Gastrocnemius medialis (tissue), 4 donors: Measurements from ENCODE around the gene SCARB2.

Source experiments
- POLR2A ChIP-seq, 2 donors: fragments of 450-650 bp; IDR thresholded peaks; one replicate each; pipeline ENCODE4 v1.6.1; 2017; ENCODE audit warnings: antibody characterized with exemption in 2 of 2, mild to moderate bottlenecking in 2 of 2, moderate library complexity in 2 of 2
- TF ChIP-seq, protein P1 (sequence below), 5 experiments: fragments of 450-650 bp in 3 of 5; fragments of 200-600 bp in 2 of 5; sonication (generic) in 2 of 5; IDR thresholded peaks in 4 of 5; conservative IDR thresholded peaks in 1 of 5; 1 replicate in 4 of 5; 2 replicates in 1 of 5; pipeline ENCODE4 v1.5.1; 2016 to 2019; ENCODE audit warnings: antibody characterized with exemption in 5 of 5, mild to moderate bottlenecking in 3 of 5, moderate library complexity in 3 of 5

DNA sequence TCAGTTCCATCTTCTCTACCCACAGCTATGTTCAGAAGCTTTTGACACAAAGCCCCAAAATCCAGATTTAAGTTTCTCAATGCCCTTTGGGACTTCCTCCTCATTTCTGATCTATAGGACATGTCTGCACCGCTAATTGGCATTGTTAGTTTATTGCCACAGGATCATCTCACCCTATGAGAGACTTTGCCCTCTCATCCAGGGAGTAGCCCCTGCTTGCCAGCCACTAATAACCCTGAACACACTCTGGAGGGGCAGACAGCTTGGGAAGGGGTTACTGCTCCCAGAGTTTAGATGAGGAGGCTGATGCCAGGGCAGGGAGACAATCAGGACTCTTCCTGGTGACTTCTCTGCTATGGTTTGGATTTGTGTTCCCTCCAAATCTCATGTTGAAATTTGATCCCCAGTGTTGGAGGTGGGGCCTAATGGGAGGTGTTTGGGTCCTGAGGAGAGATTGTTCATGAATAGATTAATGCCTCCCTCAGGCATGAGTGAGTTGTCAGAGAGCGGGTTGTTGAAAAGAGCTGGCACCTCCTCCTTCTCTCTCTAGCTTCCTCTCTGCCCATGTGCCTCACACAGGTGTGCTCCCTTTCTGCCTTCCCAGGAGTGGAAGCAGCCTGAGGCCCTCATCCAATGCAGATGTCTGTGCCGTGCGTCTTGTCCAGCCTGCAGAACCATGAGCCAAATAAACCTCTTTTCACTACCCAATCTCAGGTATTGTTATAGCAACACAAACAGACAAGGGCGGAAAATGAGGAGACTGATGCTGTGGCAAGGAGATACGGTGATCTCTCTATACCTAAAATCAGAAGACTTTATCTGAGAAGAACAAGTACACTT, 3.6 kb upstream of the SCARB2 start:
- TF ChIP-seq, protein P1, sequence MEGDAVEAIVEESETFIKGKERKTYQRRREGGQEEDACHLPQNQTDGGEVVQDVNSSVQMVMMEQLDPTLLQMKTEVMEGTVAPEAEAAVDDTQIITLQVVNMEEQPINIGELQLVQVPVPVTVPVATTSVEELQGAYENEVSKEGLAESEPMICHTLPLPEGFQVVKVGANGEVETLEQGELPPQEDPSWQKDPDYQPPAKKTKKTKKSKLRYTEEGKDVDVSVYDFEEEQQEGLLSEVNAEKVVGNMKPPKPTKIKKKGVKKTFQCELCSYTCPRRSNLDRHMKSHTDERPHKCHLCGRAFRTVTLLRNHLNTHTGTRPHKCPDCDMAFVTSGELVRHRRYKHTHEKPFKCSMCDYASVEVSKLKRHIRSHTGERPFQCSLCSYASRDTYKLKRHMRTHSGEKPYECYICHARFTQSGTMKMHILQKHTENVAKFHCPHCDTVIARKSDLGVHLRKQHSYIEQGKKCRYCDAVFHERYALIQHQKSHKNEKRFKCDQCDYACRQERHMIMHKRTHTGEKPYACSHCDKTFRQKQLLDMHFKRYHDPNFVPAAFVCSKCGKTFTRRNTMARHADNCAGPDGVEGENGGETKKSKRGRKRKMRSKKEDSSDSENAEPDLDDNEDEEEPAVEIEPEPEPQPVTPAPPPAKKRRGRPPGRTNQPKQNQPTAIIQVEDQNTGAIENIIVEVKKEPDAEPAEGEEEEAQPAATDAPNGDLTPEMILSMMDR (IDR thresholded peaks at IDR 0.05 in 4 of 5, conservative IDR thresholded peaks at IDR 0.05 in 1 of 5): no peak
- no peak for TF ChIP-seq POLR2A (IDR thresholded peaks at IDR 0.05)
